GM12801 (cell line): ENCODE results near the gene ZBTB42.

ENCODE experiments used
- CTCF ChIP-seq: IDR thresholded peaks from one replicate; pipeline ENCODE4 v1.5.1; 2011; ENCODE audit warnings: control low read depth; ENCODE audit not compliant: insufficient read length; ENCODE audit errors: extremely low read depth

The ZBTB42 gene

GRCh38 chr14:104800015-104800770, 708 bp upstream of the ZBTB42 start:
- no peak for TF ChIP-seq CTCF

- TF ChIP-seq CTCF, result no peak
These were observed 856 bp downstream of the ZBTB42 start for GRCh38 chr14:104801520-104802393.

GRCh38 chr14:104802394-104803184, 1.7 kb downstream of the ZBTB42 start:
- TF ChIP-seq CTCF, result no peak

- no peak for TF ChIP-seq CTCF
These were observed 2.5 kb downstream of the ZBTB42 start for GRCh38 chr14:104803280-104803911.

- no peak for TF ChIP-seq CTCF
These were observed 3.1 kb downstream of the ZBTB42 start for GRCh38 chr14:104803912-104804410.

GRCh38 chr14:104804481-104805325, 3.8 kb downstream of the ZBTB42 start:
- no peak for TF ChIP-seq CTCF
